ENCODE data around the gene IDH3A.

DNA sequence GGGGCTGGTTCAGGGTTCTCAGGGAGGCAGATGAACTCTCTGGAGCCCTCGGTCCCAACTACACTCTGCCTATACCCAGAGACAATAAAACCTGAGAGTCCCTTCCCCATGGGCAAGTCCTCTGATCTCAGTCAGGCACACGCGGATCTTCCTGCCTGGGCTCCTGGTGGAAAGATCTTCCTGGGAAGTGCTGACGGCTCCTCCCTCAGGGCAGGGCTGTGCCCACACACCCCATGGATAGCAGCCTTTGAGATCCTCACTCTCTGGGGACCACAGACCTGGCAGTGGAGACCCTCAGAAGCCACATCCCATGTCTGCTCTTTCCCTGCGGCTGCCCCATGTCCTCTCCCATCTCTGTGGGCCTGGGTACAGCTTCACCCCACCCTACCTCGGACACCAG lies 46.4 kb upstream of the IDH3A start:
- TF ChIP-seq, protein P1, sequence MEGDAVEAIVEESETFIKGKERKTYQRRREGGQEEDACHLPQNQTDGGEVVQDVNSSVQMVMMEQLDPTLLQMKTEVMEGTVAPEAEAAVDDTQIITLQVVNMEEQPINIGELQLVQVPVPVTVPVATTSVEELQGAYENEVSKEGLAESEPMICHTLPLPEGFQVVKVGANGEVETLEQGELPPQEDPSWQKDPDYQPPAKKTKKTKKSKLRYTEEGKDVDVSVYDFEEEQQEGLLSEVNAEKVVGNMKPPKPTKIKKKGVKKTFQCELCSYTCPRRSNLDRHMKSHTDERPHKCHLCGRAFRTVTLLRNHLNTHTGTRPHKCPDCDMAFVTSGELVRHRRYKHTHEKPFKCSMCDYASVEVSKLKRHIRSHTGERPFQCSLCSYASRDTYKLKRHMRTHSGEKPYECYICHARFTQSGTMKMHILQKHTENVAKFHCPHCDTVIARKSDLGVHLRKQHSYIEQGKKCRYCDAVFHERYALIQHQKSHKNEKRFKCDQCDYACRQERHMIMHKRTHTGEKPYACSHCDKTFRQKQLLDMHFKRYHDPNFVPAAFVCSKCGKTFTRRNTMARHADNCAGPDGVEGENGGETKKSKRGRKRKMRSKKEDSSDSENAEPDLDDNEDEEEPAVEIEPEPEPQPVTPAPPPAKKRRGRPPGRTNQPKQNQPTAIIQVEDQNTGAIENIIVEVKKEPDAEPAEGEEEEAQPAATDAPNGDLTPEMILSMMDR (IDR thresholded peaks at IDR 0.05): no peak
- TF ChIP-seq POLR2A (IDR thresholded peaks at IDR 0.05): no peak

Measured in right lobe of liver (tissue), 4 donors.